ENCODE measurements around the gene GTF2F1.

DNA sequence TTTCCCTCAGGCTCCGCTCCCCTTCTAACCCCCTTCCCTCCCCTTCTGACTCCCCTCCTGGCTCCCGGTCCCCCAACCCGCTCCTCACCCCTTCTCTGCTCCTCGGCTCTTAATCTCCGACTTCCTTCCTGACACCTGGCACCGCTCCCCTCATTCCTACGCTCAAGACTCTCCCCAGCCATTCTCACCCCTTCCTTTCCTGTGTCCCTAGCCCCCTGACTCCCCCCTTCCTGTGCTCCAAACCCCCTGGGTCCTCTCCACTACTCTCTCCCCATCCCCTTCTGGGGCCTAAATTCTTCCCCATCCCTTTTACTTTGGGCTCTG lies 31.0 kb downstream of the GTF2F1 start:
- TF ChIP-seq, protein P1, sequence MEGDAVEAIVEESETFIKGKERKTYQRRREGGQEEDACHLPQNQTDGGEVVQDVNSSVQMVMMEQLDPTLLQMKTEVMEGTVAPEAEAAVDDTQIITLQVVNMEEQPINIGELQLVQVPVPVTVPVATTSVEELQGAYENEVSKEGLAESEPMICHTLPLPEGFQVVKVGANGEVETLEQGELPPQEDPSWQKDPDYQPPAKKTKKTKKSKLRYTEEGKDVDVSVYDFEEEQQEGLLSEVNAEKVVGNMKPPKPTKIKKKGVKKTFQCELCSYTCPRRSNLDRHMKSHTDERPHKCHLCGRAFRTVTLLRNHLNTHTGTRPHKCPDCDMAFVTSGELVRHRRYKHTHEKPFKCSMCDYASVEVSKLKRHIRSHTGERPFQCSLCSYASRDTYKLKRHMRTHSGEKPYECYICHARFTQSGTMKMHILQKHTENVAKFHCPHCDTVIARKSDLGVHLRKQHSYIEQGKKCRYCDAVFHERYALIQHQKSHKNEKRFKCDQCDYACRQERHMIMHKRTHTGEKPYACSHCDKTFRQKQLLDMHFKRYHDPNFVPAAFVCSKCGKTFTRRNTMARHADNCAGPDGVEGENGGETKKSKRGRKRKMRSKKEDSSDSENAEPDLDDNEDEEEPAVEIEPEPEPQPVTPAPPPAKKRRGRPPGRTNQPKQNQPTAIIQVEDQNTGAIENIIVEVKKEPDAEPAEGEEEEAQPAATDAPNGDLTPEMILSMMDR (IDR thresholded peaks at IDR 0.05 in 4 of 5, conservative IDR thresholded peaks at IDR 0.05 in 1 of 5), result no peak
- TF ChIP-seq POLR2A (IDR thresholded peaks at IDR 0.05), result no peak

All from gastrocnemius medialis (tissue), 4 donors.